ENCODE results near the gene ZC3H12A.

ZC3H12A gene

DNA sequence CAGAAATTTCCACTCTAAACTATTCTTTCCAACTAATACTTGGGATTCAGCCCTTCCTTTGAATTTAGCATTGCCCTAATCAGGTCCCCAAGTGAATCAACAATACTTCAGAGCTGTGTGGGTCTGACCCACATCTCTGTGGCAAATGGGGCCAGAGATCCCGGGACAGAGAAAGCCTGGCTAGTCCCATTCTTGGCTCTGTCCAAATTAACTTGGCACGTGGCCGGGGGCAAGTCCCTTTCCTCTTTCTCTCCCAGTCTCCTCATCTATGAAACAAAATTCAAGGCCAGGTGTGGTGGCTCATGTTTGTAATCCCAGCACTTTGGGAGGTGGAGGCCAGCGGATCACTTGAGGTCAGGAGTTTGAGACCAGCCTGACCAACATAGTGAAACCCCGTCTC, 6.3 kb upstream of the ZC3H12A start:
- DNase-seq (ENCODE audit: extremely low read depth, low read depth), result no peak
- no peak for TF ChIP-seq CTCF (IDR thresholded peaks at IDR 0.05; ENCODE audit: low read depth, low read length)

GRCh38 chr1:37469386-37469785, 5.0 kb upstream of the ZC3H12A start:
- TF ChIP-seq CTCF (IDR thresholded peaks at IDR 0.05; ENCODE audit: low read depth, low read length), result no peak
- no peak for DNase-seq (ENCODE audit: extremely low read depth, low read depth)

DNA sequence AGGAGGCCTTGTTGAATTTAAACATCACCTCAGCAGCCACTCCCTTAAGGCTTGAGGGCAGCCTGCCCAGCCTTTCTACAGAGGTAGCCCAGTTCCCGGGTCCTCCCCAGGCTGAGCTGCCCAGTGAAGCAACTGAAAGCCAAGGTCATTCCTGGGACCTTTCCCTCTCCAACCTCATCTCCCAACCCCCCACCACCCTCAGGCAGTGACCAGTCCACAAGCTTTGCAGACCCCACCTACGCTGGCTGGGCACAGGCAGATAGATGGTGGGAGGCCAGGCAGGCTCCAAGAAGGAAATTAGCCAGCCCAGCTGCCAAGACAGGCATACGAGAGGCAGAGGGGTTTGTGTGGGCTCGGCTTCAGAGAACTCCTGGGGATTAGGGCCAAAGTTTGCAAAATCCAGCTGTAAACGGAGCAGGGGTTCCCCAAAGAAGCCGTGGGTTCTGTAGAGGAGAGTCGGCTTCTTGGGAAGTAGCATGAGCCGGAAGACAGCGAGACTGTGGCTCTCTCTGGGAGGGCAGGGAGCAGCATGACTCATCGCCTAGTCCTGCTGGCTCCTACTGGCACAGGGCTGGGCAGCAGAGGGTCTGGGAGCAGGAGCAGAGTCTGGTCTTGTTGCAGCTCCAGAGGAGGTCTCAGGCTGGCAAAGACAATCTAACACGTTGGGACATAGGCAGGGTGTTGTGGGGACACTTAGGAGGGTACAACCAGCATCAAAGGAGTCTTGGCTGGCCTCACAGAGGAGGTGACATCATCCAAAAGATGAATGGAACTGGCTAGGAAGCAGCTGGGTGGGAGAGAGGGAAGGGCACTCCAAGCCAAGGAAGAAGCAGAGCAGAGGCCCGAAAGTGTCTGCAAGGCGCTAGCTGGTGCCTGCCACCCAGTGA, 2.8 kb upstream of the ZC3H12A start:
- no peak for TF ChIP-seq CTCF (IDR thresholded peaks at IDR 0.05; ENCODE audit: low read depth, low read length)
- DNase-seq (ENCODE audit: extremely low read depth, low read depth), result no peak

GRCh38 chr1:37472281-37472680, 2.1 kb upstream of the ZC3H12A start:
- DNase-seq (ENCODE audit: extremely low read depth, low read depth), result no peak
- TF ChIP-seq CTCF (IDR thresholded peaks at IDR 0.05; ENCODE audit: low read depth, low read length), result no peak

GRCh38 chr1:37472994-37473393, 1.4 kb upstream of the ZC3H12A start:
- TF ChIP-seq CTCF (IDR thresholded peaks at IDR 0.05; ENCODE audit: low read depth, low read length), result no peak
- no peak for DNase-seq (ENCODE audit: extremely low read depth, low read depth)

DNA sequence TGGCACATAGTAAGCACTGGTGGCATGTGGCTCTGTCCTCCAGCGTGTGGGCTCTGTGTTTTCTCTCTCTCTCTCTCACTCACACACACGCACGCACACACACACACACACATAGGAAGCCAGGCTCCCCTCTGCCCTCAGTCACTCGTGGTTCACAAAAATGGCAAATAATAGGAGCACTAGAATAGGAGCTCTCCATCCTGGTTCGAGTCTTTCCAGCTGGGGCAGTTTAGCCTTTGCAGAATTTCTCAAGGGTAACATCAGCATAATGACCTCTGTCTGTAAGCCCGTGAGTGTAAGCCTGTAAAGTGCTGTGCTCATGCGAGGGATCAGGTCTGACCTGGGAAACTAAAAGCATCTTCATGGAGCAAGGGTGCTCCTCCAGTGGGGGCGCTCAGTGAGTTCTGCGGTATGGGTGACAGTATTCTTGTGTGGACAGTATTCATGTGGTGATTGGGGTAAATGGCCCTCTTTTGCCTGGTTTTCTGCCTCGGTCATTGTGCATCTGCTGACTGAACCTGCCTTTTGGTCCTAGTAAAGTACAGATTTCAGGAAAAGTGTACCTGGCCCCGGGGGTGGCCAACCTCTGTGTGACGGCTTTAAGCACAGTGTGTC, 842 bp upstream of the ZC3H12A start:
- no peak for TF ChIP-seq CTCF (IDR thresholded peaks at IDR 0.05; ENCODE audit: low read depth, low read length)
- no peak for DNase-seq (ENCODE audit: extremely low read depth, low read depth)

DNA sequence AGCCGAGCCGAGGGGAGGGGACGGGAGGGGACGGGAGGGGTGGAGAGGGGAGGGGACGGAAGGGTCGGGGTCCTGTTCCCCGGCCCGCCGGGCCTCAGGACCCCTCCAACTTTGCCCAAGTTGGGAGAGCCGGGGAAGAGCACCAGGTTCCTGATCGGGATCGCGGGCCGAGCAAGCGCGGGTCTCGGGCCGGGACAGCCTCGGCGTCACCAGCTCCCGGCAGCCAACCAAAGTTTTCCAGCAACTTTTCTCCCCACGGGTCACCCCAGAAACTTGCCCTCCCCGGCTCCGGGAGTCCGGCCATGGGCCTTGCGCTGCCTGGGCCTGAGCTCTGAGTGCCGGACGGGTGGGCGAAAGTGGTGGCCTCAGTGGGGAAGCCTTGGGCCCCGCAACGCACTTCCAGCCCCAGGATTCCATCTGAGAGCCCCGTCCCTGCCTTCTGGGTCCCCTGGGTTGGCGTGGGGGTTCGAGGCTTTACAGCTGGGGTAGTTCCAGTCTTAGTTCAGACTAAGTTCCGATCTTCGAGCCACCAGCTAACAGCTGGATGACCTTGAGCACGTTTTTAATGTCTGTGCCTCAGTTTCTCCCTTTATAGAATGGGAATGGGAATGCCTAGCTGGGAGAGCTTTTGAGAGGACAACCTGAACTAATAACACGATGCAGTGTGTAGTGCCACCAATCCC, 458 bp downstream of the ZC3H12A start:
- TF ChIP-seq CTCF (IDR thresholded peaks at IDR 0.05; ENCODE audit: low read depth, low read length), result no peak
- no peak for DNase-seq (ENCODE audit: extremely low read depth, low read depth)
